Activated naive CD4-positive, alpha-beta T cell treated with anti-CD3 and anti-CD28 coated beads, Interleukin-2, amount 50 U/mL, for 24 hours (primary cell): ENCODE data around the gene WDTC1.
"Not testable (repeated sequence)": the region's sequence is repeated elsewhere in the genome, so short reads cannot be mapped to it uniquely, and the experiment has no call there.

Source experiments
- H3K27ac Mint-ChIP-seq: one replicate; pipeline ENCODE4 v1.8.0; 2021; ENCODE audit warnings: mild to moderate bottlenecking, mixed read lengths
- H3K27me3 Mint-ChIP-seq: one replicate; pipeline ENCODE4 v1.8.0; 2021; ENCODE audit warnings: mixed read lengths
- H3K36me3 Mint-ChIP-seq: one replicate; pipeline ENCODE4 v1.8.0; 2021; ENCODE audit warnings: mixed read lengths
- H3K4me1 Mint-ChIP-seq: one replicate; pipeline ENCODE4 v1.8.0; 2021; ENCODE audit warnings: mixed read lengths
- H3K4me3 Mint-ChIP-seq: one replicate; pipeline ENCODE4 v1.8.0; 2021; ENCODE audit warnings: mild to moderate bottlenecking, mixed read lengths
- H3K9me3 Mint-ChIP-seq: one replicate; pipeline ENCODE4 v1.8.0; 2021; ENCODE audit warnings: mixed read lengths

The WDTC1 gene

GRCh38 chr1:27234049-27234882 lies at the start of gene WDTC1:
Gene WDTC1, plus strand, starts transcription at chr1:27234632. Its CDS starts 26,423 bp downstream, at chr1:27261055.
- Mint-ChIP-seq H3K4me1 (peaks cover 29% of the 10 kb centered on the region), H3K27me3 (no peaks in the 10 kb centered on the region), H3K4me3 (peak within 1 kb of the TSS; percentile 97), H3K9me3 (no peaks in the 10 kb centered on the region), H3K27ac (peak within 1 kb of the TSS; percentile 99), H3K36me3 (no peaks in the 10 kb centered on the region)

GRCh38 chr1:27184665-27185064 lies 49.8 kb upstream of the WDTC1 start:
- not testable (repeated sequence) for H3K9me3 Mint-ChIP-seq, H3K27me3 Mint-ChIP-seq, H3K4me3 Mint-ChIP-seq, H3K4me1 Mint-ChIP-seq, H3K27ac Mint-ChIP-seq, H3K36me3 Mint-ChIP-seq

- Mint-ChIP-seq H3K36me3 (no peaks in the 10 kb centered on the region), H3K4me3 (no peak overlapping the region)
Measured at GRCh38 chr1:27192039-27192529, 42.3 kb upstream of the WDTC1 start.

GRCh38 chr1:27193194-27193593 lies 41.2 kb upstream of the WDTC1 start:
- Mint-ChIP-seq H3K4me3 (no peak overlapping the region), H3K27me3 (no peaks in the 10 kb centered on the region), H3K27ac (no peak overlapping the region), H3K4me1 (peaks cover 6% of the 10 kb centered on the region), H3K36me3 (no peaks in the 10 kb centered on the region), H3K9me3 (no peaks in the 10 kb centered on the region)

More at GRCh38 chr1:27192039-27192529, 42.3 kb upstream of the WDTC1 start:
- Mint-ChIP-seq H3K9me3 (no peaks in the 10 kb centered on the region), H3K27me3 (no peaks in the 10 kb centered on the region), H3K4me1 (no peaks in the 10 kb centered on the region), H3K27ac (no peak overlapping the region)

GRCh38 chr1:27201295-27201694 lies 33.1 kb upstream of the WDTC1 start:
- peaks cover 6% of the 10 kb centered on the region for H3K4me1 Mint-ChIP-seq
- no peak overlapping the region for H3K27ac Mint-ChIP-seq
- H3K27me3 Mint-ChIP-seq = no peaks in the 10 kb centered on the region
- H3K36me3 Mint-ChIP-seq = no peaks in the 10 kb centered on the region
- no peak overlapping the region for H3K4me3 Mint-ChIP-seq
- no peaks in the 10 kb centered on the region for H3K9me3 Mint-ChIP-seq

- Mint-ChIP-seq H3K4me3 (no peak overlapping the region), H3K4me1 (no peaks in the 10 kb centered on the region), H3K27me3 (no peaks in the 10 kb centered on the region), H3K27ac (no peak overlapping the region), H3K36me3 (no peaks in the 10 kb centered on the region), H3K9me3 (no peaks in the 10 kb centered on the region)
Measured at GRCh38 chr1:27203946-27204345, 30.5 kb upstream of the WDTC1 start.

GRCh38 chr1:27207238-27207637 lies 27.2 kb upstream of the WDTC1 start:
- not testable (repeated sequence) for H3K4me3 Mint-ChIP-seq, H3K9me3 Mint-ChIP-seq, H3K4me1 Mint-ChIP-seq, H3K27ac Mint-ChIP-seq, H3K36me3 Mint-ChIP-seq, H3K27me3 Mint-ChIP-seq

- H3K36me3 Mint-ChIP-seq, H3K9me3 Mint-ChIP-seq, H3K27me3 Mint-ChIP-seq, H3K27ac Mint-ChIP-seq, H3K4me3 Mint-ChIP-seq, H3K4me1 Mint-ChIP-seq: not testable (repeated sequence)
Measured at GRCh38 chr1:27208143-27208850, 26.1 kb upstream of the WDTC1 start.

- Mint-ChIP-seq H3K4me3 (no peak overlapping the region), H3K36me3 (no peaks in the 10 kb centered on the region), H3K27me3 (no peaks in the 10 kb centered on the region), H3K27ac (no peak overlapping the region), H3K4me1 (peaks cover 4% of the 10 kb centered on the region), H3K9me3 (no peaks in the 10 kb centered on the region)
Measured at GRCh38 chr1:27216466-27216865, 18.0 kb upstream of the WDTC1 start.

GRCh38 chr1:27217401-27217800 lies 17.0 kb upstream of the WDTC1 start:
- H3K27ac Mint-ChIP-seq = no peak overlapping the region

GRCh38 chr1:27218736-27219135 lies 15.7 kb upstream of the WDTC1 start:
- no peak overlapping the region for H3K4me3 Mint-ChIP-seq
- no peak overlapping the region for H3K27ac Mint-ChIP-seq
- H3K4me1 Mint-ChIP-seq = peaks cover 4% of the 10 kb centered on the region
- H3K36me3 Mint-ChIP-seq = no peaks in the 10 kb centered on the region
- H3K27me3 Mint-ChIP-seq = no peaks in the 10 kb centered on the region
- H3K9me3 Mint-ChIP-seq = no peaks in the 10 kb centered on the region

More at GRCh38 chr1:27217401-27217800, 17.0 kb upstream of the WDTC1 start:
- Mint-ChIP-seq H3K4me3 (no peak overlapping the region), H3K4me1 (peaks cover 4% of the 10 kb centered on the region), H3K9me3 (no peaks in the 10 kb centered on the region), H3K27me3 (no peaks in the 10 kb centered on the region), H3K36me3 (no peaks in the 10 kb centered on the region)

- Mint-ChIP-seq H3K27ac (no peak overlapping the region), H3K4me3 (no peak overlapping the region), H3K9me3 (no peaks in the 10 kb centered on the region), H3K4me1 (peaks cover 4% of the 10 kb centered on the region), H3K27me3 (no peaks in the 10 kb centered on the region), H3K36me3 (no peaks in the 10 kb centered on the region)
Measured at GRCh38 chr1:27220096-27220495, 14.3 kb upstream of the WDTC1 start.

- not testable (repeated sequence) for H3K4me3 Mint-ChIP-seq
Measured at GRCh38 chr1:27220702-27221497, 13.5 kb upstream of the WDTC1 start.

GRCh38 chr1:27225621-27226020 lies 8.8 kb upstream of the WDTC1 start:
- Mint-ChIP-seq H3K27me3 (no peaks in the 10 kb centered on the region), H3K36me3 (no peaks in the 10 kb centered on the region), H3K27ac (no peak overlapping the region), H3K4me3 (no peak overlapping the region), H3K4me1 (no peaks in the 10 kb centered on the region), H3K9me3 (no peaks in the 10 kb centered on the region)

More at GRCh38 chr1:27220702-27221497, 13.5 kb upstream of the WDTC1 start:
- H3K27ac Mint-ChIP-seq, H3K27me3 Mint-ChIP-seq, H3K9me3 Mint-ChIP-seq, H3K4me1 Mint-ChIP-seq, H3K36me3 Mint-ChIP-seq: not testable (repeated sequence)

GRCh38 chr1:27227765-27228164 lies 6.7 kb upstream of the WDTC1 start:
- H3K36me3 Mint-ChIP-seq = no peaks in the 10 kb centered on the region
- no peak overlapping the region for H3K4me3 Mint-ChIP-seq
- H3K9me3 Mint-ChIP-seq = no peaks in the 10 kb centered on the region
- no peaks in the 10 kb centered on the region for H3K27me3 Mint-ChIP-seq
- no peak overlapping the region for H3K27ac Mint-ChIP-seq
- H3K4me1 Mint-ChIP-seq = no peaks in the 10 kb centered on the region
